Measurements from ENCODE around the gene AMOTL1. TPM values are rescaled to one million over a fixed set of nuclear protein-coding genes. Genes with fewer than 3 reads are reported as not detected.

AMOTL1 gene
- total RNA-seq, 2 experiments from 2014 or later: 0.08 TPM; not detected in 1

DNA sequence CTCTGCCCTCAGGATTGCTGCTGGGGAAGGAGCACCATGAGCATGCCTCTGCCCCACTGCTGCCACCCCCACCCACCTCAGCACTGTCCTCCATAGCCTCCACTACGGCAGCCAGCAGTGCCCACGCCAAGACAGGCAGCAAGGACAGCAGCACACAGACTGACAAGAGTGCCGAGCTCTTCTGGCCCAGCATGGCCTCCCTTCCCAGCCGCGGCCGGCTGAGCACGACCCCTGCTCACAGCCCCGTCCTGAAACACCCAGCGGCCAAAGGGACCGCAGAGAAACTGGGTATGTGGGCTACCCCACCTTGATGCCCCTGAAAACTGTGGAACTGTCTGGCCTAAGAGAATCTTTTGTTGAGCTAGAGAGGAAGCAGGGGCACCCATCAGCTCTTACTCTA lies 101.0 kb downstream of the AMOTL1 start:
- H3K4me3 Mint-ChIP-seq: no peak overlapping the region
- no peaks in the 10 kb centered on the region for H3K4me1 ChIP-seq (ENCODE audit: insufficient read depth, low read length)
- no peaks in the 10 kb centered on the region for H3K9me3 Mint-ChIP-seq
- H3K27me3 ChIP-seq (ENCODE audit: control insufficient read depth in 1 of 2, insufficient read depth in 2 of 2, low read length in 2 of 2): no peaks in the 10 kb centered on the region
- no peaks in the 10 kb centered on the region for H3K36me3 ChIP-seq (ENCODE audit: insufficient read depth, low read length)
- intact Hi-C loops (cut with DNase I, micrococcal nuclease): no loop called here
- ATAC-seq (ENCODE audit: poor library complexity) (no peak), DNase-seq (no peak)
- CTCF ChIA-PET: no interaction called here
- H3K27me3 Mint-ChIP-seq: peaks cover 6% of the 10 kb centered on the region
- POLR2A ChIA-PET: no interaction called here
- H3K27ac Mint-ChIP-seq: no peak overlapping the region
- H3K4me3 ChIP-seq (ENCODE audit: low read length): no peak overlapping the region
- TF ChIP-seq CTCF (IDR thresholded peaks at IDR 0.05): no peak
- H3K9me3 ChIP-seq (ENCODE audit: control insufficient read depth in 1 of 2, insufficient read depth in 1 of 2, low read length in 2 of 2): no peaks in the 10 kb centered on the region
- H3K36me3 Mint-ChIP-seq (ENCODE audit: low read depth): no peaks in the 10 kb centered on the region
- H3K27ac ChIP-seq (ENCODE audit: low read depth in 1 of 2, low read length in 2 of 2): no peak overlapping the region
- H3K4me1 Mint-ChIP-seq (ENCODE audit: low read depth): no peaks in the 10 kb centered on the region

DNA sequence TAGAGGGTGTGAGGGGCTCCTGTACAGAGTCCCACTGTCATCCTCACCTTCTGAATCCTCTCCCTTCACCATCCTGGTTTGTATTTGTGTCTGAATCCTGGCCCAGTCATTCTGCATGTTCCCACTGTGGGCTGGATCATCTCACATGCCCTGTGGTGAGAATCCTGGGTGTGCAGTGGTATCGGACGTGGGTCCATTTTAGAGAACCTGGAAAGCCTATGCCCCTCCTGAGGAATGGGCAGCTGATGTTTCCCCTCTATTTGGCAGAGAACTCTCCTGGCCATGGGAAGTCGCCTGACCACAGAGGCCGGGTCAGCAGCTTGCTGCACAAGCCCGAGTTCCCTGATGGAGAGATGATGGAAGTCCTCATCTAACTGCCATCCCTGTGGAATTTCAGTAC lies 102.3 kb downstream of the AMOTL1 start:
- intact Hi-C loops (cut with DNase I, micrococcal nuclease): no loop called here

GRCh38 chr11:94871491-94872185 lies 103.5 kb downstream of the AMOTL1 start:
- H3K9me3 ChIP-seq (ENCODE audit: control insufficient read depth in 1 of 2, insufficient read depth in 1 of 2, low read length in 2 of 2): no peaks in the 10 kb centered on the region
- H3K36me3 Mint-ChIP-seq (ENCODE audit: low read depth): no peaks in the 10 kb centered on the region
- CTCF ChIA-PET: no interaction called here
- no peak for DNase-seq
- no peaks in the 10 kb centered on the region for H3K36me3 ChIP-seq (ENCODE audit: insufficient read depth, low read length)
- TF ChIP-seq CTCF (IDR thresholded peaks at IDR 0.05): no peak
- H3K27ac ChIP-seq (ENCODE audit: low read depth in 1 of 2, low read length in 2 of 2): no peak overlapping the region
- H3K4me3 ChIP-seq (ENCODE audit: low read length): no peak overlapping the region
- peaks cover 2% of the 10 kb centered on the region for H3K4me1 ChIP-seq (ENCODE audit: insufficient read depth, low read length)
- ATAC-seq (ENCODE audit: poor library complexity): no peak
- H3K27ac Mint-ChIP-seq: no peak overlapping the region
- H3K4me1 Mint-ChIP-seq (ENCODE audit: low read depth): peaks cover 3% of the 10 kb centered on the region
- H3K27me3 ChIP-seq (ENCODE audit: control insufficient read depth in 1 of 2, insufficient read depth in 2 of 2, low read length in 2 of 2): no peaks in the 10 kb centered on the region
- no peaks in the 10 kb centered on the region for H3K9me3 Mint-ChIP-seq
- intact Hi-C loops (cut with DNase I, micrococcal nuclease): no loop called here
- no peak overlapping the region for H3K4me3 Mint-ChIP-seq
- POLR2A ChIA-PET: no interaction called here
- H3K27me3 Mint-ChIP-seq: peaks cover 6% of the 10 kb centered on the region

More for the DNA sequence above, 102.3 kb downstream of the AMOTL1 start:
- Histone ChIP-seq H3K36me3 (ENCODE audit: insufficient read depth, low read length) (no peaks in the 10 kb centered on the region), H3K4me1 (ENCODE audit: insufficient read depth, low read length) (no peaks in the 10 kb centered on the region), H3K27me3 (ENCODE audit: control insufficient read depth in 1 of 2, insufficient read depth in 2 of 2, low read length in 2 of 2) (no peaks in the 10 kb centered on the region), H3K27ac (ENCODE audit: low read depth in 1 of 2, low read length in 2 of 2) (no peak overlapping the region), H3K4me3 (ENCODE audit: low read length) (no peak overlapping the region), H3K9me3 (ENCODE audit: control insufficient read depth in 1 of 2, insufficient read depth in 1 of 2, low read length in 2 of 2) (no peaks in the 10 kb centered on the region)
- ChIA-PET POLR2A (no interaction called here), CTCF (no interaction called here)
- H3K27ac Mint-ChIP-seq: no peak overlapping the region
- no peaks in the 10 kb centered on the region for H3K9me3 Mint-ChIP-seq
- no peak for ATAC-seq (ENCODE audit: poor library complexity)
- no peaks in the 10 kb centered on the region for H3K36me3 Mint-ChIP-seq (ENCODE audit: low read depth)
- TF ChIP-seq CTCF (IDR thresholded peaks at IDR 0.05): no peak
- no peaks in the 10 kb centered on the region for H3K4me1 Mint-ChIP-seq (ENCODE audit: low read depth)
- no peak for DNase-seq
- no peak overlapping the region for H3K4me3 Mint-ChIP-seq
- H3K27me3 Mint-ChIP-seq: peaks cover 6% of the 10 kb centered on the region

Data from CD4-positive, alpha-beta T cell (primary cell).